ENCODE data around the gene ELL2.

- TF ChIP-seq GATA2 (IDR thresholded peaks at IDR 0.05; ENCODE audit: low read depth, low read length) (no peak), GATA3 (IDR thresholded peaks at IDR 0.05; ENCODE audit: low read depth, low read length) (no peak)
Measured at GRCh38 chr5:95903838-95904237, 57.8 kb downstream of the ELL2 start.

Data from SH-SY5Y (cell line).